Measurements from ENCODE around the gene DDAH1.

DDAH1 gene

GRCh38 chr1:85386068-85386722, 78.8 kb downstream of the DDAH1 start:
- no peak for DNase-seq

DNA sequence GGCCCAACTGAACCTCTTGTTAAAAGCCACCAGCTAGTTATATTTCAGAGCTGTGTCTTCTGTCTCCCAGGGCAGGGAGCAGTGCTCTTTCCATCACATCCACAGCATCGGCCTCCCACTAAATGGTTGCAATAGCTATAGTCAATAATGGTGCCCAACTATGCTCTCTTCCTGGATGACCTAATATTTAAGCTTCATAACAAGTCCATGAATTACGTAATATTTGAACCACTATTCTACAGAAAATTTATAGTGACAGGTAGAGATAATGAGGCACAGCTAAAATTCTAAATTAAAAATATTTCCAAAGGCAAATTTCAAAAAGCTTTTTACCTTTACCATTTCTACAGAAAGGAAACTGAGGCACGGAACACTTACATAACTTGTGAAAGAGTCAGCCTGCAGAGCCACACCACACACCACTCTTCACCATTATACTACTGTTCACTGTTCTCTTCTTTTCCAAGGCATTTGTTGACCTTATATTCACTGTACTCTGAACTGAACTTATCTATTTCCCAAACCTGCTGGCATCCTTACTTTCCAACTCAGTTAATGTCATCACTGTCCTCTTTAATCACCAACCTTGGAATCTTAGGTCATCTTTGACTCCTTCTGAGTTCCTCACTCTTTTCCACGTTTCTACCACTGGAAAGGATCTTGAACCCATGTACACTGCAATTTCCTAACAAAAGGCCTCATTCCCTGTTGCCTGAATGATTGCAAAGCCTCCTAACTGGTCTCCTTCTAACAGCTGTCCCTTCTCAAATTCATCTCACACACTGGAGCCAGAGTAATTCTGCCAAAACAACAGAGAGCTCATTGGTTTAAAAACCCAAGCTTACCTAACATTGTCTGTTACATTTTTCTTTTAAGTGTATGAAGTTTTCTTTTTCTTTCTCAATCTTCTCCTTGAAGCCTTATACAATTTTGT, 85.5 kb downstream of the DDAH1 start:
- no peak for DNase-seq

DNA sequence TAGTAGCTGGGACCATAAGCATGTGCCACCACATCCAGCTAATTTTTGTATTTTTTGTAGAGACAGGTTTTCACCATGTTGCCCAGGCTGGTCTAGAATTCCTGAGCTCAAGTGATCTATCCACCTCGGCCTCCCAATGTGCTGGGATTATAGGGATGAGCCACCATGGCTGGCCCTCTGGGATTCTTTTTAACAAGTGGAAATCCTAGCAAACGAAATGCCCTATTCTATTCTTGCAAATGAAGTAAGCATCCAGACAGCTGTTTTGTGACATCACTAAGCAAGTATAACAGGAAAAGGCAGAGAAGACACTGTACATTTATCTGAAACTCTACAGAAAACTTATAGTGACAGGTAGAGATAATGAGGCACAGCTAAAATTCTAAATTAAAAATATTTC, 86.4 kb downstream of the DDAH1 start:
- no peak for DNase-seq

DNA sequence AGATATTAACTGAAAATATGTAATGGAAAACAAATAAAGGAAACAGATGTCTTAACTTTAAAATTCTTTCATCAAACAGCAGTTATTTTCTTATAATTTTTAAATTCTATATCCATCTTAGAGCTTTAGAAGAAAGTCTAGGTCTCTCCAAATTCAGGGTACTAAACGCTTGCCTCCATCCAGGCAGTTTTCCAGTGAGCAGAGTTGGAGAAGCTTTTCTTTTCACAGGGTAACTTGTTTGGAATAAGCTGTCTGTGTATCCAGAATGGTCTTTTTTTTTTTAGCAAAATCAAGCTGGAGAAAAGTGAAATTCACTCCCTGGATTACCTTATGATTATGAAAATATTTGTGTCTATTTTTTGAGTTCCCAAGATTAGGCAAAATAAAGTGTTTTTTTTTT, 88.6 kb downstream of the DDAH1 start:
- DNase-seq, result no peak

- no peak for DNase-seq
These were observed 89.5 kb downstream of the DDAH1 start for GRCh38 chr1:85375493-85375892.

DNA sequence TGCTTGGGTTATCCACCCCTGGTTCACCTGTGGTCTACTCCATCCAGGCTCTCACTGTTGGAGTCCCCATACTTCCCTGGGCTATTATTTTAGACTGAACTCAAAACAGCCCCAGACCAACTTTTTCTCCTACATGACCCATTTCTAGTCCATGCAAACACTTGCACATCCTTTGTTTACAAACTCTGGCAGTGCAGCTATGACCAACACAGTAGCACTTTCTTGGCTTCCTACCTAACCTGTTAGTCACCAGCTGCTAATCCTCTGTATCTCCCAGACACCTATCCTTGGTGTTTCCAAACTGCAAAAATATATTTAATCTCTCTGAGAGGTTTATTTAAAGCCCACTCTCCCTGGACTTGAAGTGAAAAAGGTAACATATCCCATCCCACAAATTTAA, 90.8 kb downstream of the DDAH1 start:
- DNase-seq, result no peak

GRCh38 chr1:85373378-85373708, 91.6 kb downstream of the DDAH1 start:
- DNase-seq, result no peak

DNA sequence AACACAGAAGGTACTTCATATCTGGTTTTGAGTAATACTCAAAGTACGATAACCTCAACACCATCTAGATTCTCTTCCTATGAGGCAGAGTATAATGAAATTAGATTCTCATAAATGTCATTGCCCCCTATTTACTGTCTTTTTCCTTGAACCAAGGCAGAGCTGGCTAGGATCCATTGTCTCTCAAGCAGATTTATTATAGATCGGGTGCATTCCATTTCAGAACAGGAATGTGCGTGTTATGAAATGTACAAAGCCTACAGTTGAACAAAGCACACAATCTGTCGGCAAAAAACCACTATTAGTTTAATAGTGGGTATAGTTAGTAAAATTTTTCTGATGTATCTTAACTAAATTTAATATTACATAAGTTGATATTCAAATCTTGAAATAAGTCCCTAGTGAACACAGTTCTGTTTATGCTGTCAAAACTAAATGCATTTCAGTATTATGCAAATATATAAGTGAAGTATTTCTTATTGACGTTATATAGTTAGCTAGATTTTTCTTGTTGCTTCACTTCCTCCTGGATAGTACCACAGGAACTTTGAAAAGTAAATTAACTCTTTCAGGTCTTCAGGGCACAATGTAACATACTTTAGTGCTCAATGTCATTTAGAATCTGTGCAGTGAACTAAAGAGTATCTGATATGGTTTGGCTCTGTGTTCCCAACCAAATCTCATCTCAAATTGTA, 92.1 kb downstream of the DDAH1 start:
- DNase-seq, result no peak

- DNase-seq, result no peak
These were observed 93.9 kb downstream of the DDAH1 start for GRCh38 chr1:85371021-85371420.

GRCh38 chr1:85368073-85368770, 96.7 kb downstream of the DDAH1 start:
- DNase-seq, result no peak

- DNase-seq, result no peak
These were observed 98.4 kb downstream of the DDAH1 start for GRCh38 chr1:85366391-85367170.

- DNase-seq, result no peak
These were observed 99.1 kb downstream of the DDAH1 start for GRCh38 chr1:85365851-85366250.

GRCh38 chr1:85363521-85363920, 101.4 kb downstream of the DDAH1 start:
- DNase-seq, result no peak

- DNase-seq, result no peak
These were observed 101.9 kb downstream of the DDAH1 start for GRCh38 chr1:85363092-85363491.

DNA sequence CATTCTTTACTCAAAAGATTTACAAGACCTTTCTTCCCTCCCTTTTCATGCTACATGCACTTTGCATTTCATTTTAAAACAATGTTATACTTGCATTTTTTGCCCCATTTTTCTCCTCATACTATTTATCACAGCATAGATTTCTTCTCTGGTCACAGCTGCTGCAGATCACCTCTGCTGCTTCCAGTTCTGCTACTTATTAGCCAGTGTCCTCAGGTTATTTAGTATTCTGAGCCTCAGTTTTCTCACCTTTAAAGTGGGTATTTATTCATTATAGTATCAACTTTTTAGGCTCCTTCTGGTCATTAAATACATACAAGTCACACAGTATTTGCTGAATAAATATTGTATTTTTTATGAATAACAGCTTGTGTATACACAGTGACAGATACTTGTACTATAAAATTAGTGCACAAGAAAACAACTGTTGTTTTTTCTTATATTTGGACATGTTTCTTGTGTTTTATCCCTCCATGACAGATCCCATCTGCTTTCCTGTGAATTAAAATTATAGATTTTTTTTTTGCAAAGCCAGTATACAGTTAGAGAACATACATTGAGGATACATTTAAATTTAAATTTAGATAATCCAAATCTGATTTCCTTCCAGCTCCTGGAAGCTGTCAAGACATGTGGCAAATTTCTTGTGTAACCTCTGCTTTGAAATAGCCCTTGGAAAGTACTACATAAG, 103.2 kb downstream of the DDAH1 start:
- no peak for DNase-seq

DNA sequence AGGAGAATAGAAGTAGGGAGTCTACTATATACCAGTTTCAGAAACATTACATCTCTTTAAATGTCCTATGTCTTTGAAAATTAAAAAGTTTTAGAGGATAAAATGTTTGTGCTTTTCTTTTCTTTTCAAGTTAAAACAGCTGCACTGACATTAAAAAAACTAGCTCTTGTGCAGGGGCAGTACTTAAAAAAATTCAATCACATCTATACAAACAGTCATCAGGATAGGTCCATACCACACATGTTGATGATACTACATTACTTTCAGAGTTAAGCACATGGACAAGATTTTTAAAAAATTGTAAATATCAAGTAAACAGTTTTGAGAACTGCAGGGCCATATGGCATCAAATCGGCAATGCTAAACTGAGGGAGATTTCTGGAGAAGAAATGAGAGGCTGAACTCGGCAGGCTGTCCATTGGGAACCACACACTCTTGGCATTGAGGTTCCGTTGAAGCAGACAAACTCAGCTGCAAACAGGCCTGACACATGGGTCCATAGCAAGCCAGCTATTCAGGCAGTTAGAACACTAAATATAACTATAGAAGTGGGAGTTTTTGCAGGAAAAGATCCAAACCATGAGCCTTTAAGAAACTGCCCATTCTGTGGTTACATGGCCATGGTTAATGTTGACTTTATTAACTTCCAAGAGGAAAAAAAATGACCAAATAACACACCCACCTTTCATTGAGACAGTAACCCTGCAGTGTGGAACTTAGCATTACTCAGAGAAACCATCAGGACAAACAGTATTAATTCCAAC, 104.0 kb downstream of the DDAH1 start:
- no peak for DNase-seq

DNA sequence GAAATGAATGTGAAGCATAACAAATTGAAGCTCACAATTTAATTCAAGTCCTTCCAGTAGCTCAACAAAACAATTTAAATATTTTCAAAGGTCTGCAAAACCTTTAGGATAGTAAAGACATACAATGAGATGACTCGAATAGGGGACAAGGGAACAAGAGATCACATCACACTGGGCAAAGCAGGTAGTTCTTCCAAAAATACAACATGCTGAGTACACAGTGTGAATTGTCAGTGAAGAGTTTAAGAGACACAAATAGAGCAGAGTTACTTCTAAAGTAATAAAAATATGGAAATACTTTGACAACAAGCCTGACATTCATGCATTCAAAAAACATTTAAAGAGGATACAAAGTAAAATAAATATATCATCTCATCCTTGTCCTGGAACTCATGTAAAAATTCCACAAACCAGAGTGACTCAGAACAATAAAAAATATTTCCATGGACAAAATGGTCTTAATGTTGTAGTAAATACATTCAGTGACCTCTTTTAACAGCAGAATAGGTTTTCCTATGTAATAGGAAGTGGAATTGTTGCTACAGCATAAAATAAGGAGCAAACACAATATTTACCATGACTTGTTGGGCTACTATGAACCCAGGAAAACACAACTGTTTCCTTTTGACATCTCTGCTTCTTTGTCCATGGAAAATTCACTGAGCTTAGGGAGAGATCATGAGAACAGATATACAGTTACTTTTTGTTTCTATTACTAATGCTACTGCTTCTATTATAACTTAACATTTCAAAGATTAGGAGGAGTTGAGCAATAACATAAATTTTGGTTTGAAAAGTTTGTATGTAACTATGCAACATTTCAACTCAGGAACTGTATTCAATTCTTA, 104.9 kb downstream of the DDAH1 start:
- DNase-seq, result no peak

- no peak for DNase-seq
These were observed 106.1 kb downstream of the DDAH1 start for GRCh38 chr1:85358702-85359438.

GRCh38 chr1:85357817-85358216, 107.1 kb downstream of the DDAH1 start:
- no peak for DNase-seq

All from T-helper 2 cell (primary cell).